ENCODE measurements around the gene SHOC2. TPM values are rescaled to one million over a fixed set of nuclear protein-coding genes. Genes with fewer than 3 reads are reported as not detected.

Gene SHOC2
- total and polyA plus RNA-seq, 2 experiments from 2014 or later: 23.3 to 33.3 TPM

- Mint-ChIP-seq H3K36me3 (ENCODE audit: low read depth) (peaks cover 5% of the 10 kb centered on the region; the same call in 1 of the 3 replicates), H3K27ac (no peak overlapping the region), H3K4me3 (no peak overlapping the region), H3K27me3 (ENCODE audit: insufficient read depth, low read depth, poor library complexity) (no peaks in the 10 kb centered on the region), H3K4me1 (peaks cover 7% of the 10 kb centered on the region; the same call in 2 of the 3 replicates), H3K9me3 (no peaks in the 10 kb centered on the region)
- H3K27ac ChIP-seq (ENCODE audit: low read depth): no peak overlapping the region
- H3K4me2 ChIP-seq: no peak overlapping the region
- H4K20me1 ChIP-seq (replicated peaks; ENCODE audit: insufficient read depth): no peaks in the 10 kb centered on the region
- DNase-seq (ENCODE audit: low spot score): no peak
- peaks cover 13% of the 10 kb centered on the region for H3K79me2 ChIP-seq (replicated peaks; ENCODE audit: insufficient read depth)
- H3K9me2 ChIP-seq (ENCODE audit: insufficient read depth): no peaks in the 10 kb centered on the region
- no peaks in the 10 kb centered on the region for H3F3A ChIP-seq (replicated peaks; ENCODE audit: low read depth)
- no peak overlapping the region for H3K4me3 ChIP-seq
- TF ChIP-seq EZH2phosphoT487 (IDR thresholded peaks at IDR 0.05; ENCODE audit: unreplicated experiment) (no peak), POLR2AphosphoS5 (IDR thresholded peaks at IDR 0.05; ENCODE audit: low read depth) (no peak), CTCF (conservative IDR thresholded peaks at IDR 0.05; ENCODE audit: low read depth in 2 of 2) (no peak), EZH2 (IDR thresholded peaks at IDR 0.05; ENCODE audit: low read depth, unreplicated experiment) (no peak), NANOG (IDR thresholded peaks at IDR 0.05; ENCODE audit: borderline replicate concordance) (no peak), JUNB (IDR thresholded peaks at IDR 0.05; ENCODE audit: unreplicated experiment) (no peak), STAT1 (IDR thresholded peaks at IDR 0.05; ENCODE audit: unreplicated experiment) (no peak), CREB1 (CRISPR knock-in tag; IDR thresholded peaks at IDR 0.05; ENCODE audit: low read depth) (no peak), ZNF114 (CRISPR knock-in tag; IDR thresholded peaks at IDR 0.05) (no peak), ZNF331 (CRISPR knock-in tag; IDR thresholded peaks at IDR 0.05; ENCODE audit: low read depth) (no peak)
- TF ChIP-seq, protein P1, sequence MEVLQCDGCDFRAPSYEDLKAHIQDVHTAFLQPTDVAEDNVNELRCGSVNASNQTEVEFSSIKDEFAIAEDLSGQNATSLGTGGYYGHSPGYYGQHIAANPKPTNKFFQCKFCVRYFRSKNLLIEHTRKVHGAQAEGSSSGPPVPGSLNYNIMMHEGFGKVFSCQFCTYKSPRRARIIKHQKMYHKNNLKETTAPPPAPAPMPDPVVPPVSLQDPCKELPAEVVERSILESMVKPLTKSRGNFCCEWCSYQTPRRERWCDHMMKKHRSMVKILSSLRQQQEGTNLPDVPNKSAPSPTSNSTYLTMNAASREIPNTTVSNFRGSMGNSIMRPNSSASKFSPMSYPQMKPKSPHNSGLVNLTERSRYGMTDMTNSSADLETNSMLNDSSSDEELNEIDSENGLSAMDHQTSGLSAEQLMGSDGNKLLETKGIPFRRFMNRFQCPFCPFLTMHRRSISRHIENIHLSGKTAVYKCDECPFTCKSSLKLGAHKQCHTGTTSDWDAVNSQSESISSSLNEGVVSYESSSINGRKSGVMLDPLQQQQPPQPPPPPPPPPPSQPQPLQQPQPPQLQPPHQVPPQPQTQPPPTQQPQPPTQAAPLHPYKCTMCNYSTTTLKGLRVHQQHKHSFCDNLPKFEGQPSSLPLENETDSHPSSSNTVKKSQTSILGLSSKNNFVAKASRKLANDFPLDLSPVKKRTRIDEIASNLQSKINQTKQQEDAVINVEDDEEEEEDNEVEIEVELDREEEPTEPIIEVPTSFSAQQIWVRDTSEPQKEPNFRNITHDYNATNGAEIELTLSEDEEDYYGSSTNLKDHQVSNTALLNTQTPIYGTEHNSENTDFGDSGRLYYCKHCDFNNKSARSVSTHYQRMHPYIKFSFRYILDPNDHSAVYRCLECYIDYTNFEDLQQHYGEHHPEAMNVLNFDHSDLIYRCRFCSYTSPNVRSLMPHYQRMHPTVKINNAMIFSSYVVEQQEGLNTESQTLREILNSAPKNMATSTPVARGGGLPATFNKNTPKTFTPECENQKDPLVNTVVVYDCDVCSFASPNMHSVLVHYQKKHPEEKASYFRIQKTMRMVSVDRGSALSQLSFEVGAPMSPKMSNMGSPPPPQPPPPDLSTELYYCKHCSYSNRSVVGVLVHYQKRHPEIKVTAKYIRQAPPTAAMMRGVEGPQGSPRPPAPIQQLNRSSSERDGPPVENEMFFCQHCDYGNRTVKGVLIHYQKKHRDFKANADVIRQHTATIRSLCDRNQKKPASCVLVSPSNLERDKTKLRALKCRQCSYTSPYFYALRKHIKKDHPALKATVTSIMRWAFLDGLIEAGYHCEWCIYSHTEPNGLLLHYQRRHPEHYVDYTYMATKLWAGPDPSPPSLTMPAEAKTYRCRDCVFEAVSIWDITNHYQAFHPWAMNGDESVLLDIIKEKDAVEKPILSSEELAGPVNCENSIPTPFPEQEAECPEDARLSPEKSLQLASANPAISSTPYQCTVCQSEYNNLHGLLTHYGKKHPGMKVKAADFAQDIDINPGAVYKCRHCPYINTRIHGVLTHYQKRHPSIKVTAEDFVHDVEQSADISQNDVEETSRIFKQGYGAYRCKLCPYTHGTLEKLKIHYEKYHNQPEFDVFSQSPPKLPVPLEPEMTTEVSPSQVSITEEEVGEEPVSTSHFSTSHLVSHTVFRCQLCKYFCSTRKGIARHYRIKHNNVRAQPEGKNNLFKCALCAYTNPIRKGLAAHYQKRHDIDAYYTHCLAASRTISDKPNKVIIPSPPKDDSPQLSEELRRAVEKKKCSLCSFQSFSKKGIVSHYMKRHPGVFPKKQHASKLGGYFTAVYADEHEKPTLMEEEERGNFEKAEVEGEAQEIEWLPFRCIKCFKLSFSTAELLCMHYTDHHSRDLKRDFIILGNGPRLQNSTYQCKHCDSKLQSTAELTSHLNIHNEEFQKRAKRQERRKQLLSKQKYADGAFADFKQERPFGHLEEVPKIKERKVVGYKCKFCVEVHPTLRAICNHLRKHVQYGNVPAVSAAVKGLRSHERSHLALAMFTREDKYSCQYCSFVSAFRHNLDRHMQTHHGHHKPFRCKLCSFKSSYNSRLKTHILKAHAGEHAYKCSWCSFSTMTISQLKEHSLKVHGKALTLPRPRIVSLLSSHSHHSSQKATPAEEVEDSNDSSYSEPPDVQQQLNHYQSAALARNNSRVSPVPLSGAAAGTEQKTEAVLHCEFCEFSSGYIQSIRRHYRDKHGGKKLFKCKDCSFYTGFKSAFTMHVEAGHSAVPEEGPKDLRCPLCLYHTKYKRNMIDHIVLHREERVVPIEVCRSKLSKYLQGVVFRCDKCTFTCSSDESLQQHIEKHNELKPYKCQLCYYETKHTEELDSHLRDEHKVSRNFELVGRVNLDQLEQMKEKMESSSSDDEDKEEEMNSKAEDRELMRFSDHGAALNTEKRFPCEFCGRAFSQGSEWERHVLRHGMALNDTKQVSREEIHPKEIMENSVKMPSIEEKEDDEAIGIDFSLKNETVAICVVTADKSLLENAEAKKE (CRISPR knock-in tag; IDR thresholded peaks at IDR 0.05): no peak
- TF ChIP-seq, protein P2, sequence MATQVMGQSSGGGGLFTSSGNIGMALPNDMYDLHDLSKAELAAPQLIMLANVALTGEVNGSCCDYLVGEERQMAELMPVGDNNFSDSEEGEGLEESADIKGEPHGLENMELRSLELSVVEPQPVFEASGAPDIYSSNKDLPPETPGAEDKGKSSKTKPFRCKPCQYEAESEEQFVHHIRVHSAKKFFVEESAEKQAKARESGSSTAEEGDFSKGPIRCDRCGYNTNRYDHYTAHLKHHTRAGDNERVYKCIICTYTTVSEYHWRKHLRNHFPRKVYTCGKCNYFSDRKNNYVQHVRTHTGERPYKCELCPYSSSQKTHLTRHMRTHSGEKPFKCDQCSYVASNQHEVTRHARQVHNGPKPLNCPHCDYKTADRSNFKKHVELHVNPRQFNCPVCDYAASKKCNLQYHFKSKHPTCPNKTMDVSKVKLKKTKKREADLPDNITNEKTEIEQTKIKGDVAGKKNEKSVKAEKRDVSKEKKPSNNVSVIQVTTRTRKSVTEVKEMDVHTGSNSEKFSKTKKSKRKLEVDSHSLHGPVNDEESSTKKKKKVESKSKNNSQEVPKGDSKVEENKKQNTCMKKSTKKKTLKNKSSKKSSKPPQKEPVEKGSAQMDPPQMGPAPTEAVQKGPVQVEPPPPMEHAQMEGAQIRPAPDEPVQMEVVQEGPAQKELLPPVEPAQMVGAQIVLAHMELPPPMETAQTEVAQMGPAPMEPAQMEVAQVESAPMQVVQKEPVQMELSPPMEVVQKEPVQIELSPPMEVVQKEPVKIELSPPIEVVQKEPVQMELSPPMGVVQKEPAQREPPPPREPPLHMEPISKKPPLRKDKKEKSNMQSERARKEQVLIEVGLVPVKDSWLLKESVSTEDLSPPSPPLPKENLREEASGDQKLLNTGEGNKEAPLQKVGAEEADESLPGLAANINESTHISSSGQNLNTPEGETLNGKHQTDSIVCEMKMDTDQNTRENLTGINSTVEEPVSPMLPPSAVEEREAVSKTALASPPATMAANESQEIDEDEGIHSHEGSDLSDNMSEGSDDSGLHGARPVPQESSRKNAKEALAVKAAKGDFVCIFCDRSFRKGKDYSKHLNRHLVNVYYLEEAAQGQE (IDR thresholded peaks at IDR 0.05; ENCODE audit: unreplicated experiment): no peak
- TF ChIP-seq, protein P3, sequence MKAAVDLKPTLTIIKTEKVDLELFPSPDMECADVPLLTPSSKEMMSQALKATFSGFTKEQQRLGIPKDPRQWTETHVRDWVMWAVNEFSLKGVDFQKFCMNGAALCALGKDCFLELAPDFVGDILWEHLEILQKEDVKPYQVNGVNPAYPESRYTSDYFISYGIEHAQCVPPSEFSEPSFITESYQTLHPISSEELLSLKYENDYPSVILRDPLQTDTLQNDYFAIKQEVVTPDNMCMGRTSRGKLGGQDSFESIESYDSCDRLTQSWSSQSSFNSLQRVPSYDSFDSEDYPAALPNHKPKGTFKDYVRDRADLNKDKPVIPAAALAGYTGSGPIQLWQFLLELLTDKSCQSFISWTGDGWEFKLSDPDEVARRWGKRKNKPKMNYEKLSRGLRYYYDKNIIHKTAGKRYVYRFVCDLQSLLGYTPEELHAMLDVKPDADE (IDR thresholded peaks at IDR 0.05): no peak
- ATAC-seq: no peak
- H3K36me3 ChIP-seq (ENCODE audit: insufficient read depth): no peaks in the 10 kb centered on the region
- H3K27me3 ChIP-seq (ENCODE audit: insufficient read depth): no peaks in the 10 kb centered on the region
- peaks cover 11% of the 10 kb centered on the region for H3K4me1 ChIP-seq (ENCODE audit: insufficient read depth)
- no peak overlapping the region for H2AFZ ChIP-seq
Measured at GRCh38 chr10:110876788-110877187, 42.6 kb upstream of the SHOC2 start.
